HG03066 (cell line): ENCODE results near the gene ZNF738.
A peak's percentile ranks its signal among the peaks of the same experiment; 100 is the strongest.
"Not testable (repeated sequence)": the region's sequence is repeated elsewhere in the genome, so short reads cannot be mapped to it uniquely, and the experiment has no call there.

ENCODE experiments used
- ATAC-seq: cut with Tn5 transposase; IDR thresholded peaks from one replicate; pipeline ENCODE4 v1.9.1; 2021; ENCODE audit warnings: low read depth; ENCODE audit not compliant: unreplicated experiment

ZNF738 gene

DNA sequence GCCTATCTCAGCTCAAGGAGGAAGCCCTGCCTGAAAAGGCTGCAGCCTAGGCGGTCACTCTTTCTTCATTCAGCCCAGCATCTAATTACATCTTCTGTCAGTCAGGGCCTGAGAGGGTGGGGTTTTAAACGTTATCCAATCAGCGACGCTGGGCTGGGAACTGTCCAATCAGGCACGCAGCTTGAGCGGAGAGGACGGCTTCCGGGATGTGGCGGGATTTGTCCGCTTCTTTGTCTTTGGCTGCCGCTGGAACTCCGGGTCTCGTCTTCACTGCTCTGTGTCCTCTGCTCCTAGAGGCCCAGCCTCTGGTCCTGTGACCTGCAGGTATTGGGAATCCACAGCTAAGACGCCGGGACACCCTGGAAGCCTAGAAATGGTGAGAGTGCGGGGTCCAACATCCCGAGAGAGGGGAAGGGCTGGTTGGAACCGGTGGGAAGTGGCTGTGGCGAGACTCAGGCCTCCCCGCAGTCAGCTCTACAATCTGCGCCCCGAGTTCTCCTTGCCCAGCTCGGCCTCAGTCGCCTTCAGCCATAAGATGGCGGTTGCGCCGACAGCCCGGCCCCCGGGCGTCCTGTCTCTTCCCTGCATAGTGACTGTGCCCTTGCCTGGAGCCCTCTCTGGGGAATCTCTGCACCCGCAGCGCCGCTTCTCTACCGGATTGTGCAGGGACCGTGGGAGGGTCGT lies at the start of gene ZNF738:
Gene ZNF738, plus strand, starts transcription at position 233 of the 684 bp plus-strand sequence. Its CDS starts 141 bp downstream, at position 374.
- ATAC-seq: peak; percentile 88

DNA sequence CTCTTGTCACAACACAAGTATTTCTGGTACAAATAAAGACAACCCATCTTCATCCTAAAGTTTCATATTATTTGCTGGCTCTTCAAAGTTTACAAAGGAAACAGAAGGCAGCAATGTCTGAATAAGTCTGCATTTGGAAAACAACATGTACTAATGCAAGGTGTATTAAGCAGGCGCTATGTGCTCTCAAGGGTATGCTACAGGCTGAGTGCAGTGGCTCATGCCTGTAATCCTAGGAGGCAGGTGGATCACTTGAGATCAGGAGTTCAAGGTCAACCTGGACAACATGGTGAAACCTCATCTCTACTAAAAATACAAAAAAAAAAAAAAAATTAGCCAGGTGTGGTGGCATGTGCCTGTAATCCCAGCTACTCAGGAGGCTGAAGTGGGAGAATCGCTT lies 46.0 kb upstream of the ZNF738 start:
- not testable (repeated sequence) for ATAC-seq

- no peak for ATAC-seq
Observed at GRCh38 chr19:21314676-21315075, 44.1 kb upstream of the ZNF738 start.

- ATAC-seq: no peak
Observed at GRCh38 chr19:21317821-21318220, 41.0 kb upstream of the ZNF738 start.

GRCh38 chr19:21321134-21321533 lies 37.7 kb upstream of the ZNF738 start:
- no peak for ATAC-seq

- ATAC-seq: no peak
Observed at GRCh38 chr19:21321996-21322395, 36.8 kb upstream of the ZNF738 start.

DNA sequence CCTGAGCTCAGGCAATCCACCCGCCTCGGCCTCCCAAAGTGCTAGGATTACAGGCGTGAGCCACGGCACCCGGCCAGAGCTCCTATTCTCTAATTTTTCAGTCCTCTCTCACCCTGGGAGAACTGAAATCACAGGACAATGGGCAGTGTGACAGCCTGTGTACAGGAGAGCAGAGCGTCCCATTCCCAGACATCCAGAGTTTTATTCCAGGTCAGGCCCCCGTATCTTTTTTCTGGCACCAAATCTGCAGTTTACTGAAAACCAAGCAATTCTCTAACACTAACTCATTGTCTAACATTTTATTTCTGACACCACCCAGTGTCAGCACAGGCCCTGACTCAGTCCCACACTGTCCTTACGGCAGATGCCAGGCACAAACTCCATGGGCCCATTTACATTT lies 36.3 kb upstream of the ZNF738 start:
- ATAC-seq: no peak

DNA sequence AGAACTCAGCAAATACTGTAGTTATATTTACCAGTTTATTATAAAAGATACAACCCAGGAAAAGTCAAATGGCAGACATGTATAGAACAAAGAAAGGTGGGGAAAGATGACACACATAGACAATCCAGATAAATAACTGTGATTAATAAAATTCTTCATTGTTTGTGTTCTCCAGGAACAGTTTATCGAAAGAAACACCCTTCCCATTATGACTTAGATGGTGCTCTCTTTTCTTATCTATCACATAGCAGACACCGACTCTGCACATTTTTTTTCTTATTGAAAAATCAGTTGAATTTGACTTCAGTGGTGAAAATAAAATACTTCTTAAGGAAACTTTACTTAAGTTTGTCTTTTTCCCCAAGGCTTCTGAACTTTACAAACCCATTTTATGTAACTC lies 35.8 kb upstream of the ZNF738 start:
- ATAC-seq: no peak

DNA sequence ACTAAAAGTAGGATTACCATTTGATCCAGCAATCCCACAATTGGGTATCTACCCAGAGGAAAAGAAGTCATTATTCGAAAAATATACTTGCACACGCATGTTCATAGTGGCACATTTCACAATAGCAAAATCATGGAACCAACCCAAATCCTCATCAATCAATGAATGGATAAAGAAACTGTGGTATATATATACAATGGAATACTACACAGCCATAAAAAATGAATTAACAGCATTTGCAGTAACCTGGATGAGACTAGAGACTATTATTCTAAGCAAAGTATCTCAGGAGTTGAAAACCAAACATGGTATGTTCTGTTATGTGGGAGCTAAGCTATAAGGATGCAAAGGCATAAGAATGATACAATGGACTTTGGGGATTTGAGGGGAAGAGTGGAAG lies 32.6 kb upstream of the ZNF738 start:
- no peak for ATAC-seq

GRCh38 chr19:21328406-21328805 lies 30.4 kb upstream of the ZNF738 start:
- ATAC-seq: no peak

- ATAC-seq: peak; percentile 99
Observed at GRCh38 chr19:21328885-21329605, 29.8 kb upstream of the ZNF738 start, which contains the start of gene ZNF708. Gene ZNF708, minus strand, starts transcription at chr19:21329410. Its CDS starts 198 bp downstream, at chr19:21329212.

- ATAC-seq: no peak
Observed at GRCh38 chr19:21335721-21336120, 23.1 kb upstream of the ZNF738 start.

DNA sequence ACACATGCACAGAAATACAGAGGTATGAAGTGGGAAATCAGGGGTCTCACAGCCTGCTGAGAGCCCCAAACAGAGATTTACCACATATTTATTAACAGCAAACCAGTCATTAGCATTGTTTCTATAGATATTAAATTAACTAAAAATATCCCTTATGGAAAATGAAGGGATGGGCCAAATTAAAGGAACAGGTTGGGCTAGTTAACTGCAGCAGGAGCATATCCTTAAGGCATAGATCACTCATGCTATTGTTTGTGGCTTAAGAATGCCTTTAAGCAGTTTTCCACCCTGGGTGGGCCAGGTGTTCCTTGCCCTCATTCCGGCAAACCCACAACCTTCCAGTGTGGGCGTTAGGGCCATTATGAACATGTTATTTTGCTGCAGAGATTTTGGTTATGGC lies 14.0 kb upstream of the ZNF738 start:
- not testable (repeated sequence) for ATAC-seq

DNA sequence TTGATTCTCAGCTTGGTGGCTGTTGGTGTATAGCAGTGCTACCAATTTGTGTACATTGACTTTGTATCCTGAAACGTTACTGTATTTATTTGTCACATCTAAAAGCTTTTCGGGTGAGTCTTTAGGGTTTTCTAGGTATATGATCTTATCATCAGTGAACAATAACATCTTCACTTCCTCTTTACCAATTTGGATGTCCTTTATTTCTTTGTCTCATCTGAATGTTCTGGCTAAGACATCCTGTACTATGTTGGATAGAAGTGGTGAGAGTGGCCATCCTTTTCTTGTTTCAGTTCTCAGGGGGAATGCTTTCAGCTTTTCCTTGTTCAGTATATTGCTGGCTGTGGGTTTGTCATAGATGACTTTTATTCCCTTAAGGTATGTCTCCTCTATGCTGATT lies 6.0 kb upstream of the ZNF738 start:
- no peak for ATAC-seq

DNA sequence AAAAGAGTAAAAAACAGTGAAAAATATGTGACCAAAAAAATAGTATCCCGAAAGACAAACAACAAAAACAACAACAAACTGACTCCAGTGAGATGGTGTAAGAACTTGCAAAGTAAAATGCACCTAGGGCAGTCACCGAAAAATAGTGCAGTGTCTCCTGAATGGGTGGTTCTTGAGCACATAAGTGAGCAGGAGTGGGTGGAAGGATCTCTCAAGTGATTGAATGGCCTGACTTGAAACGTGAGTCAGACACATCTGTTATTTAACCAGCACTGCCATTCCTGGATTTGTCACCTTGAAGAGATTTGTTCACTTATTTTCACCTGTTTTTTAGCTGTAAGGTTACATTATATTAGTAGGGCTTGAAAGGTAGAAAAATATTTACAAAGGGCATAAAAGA lies 3.5 kb downstream of the ZNF738 start:
- no peak for ATAC-seq

DNA sequence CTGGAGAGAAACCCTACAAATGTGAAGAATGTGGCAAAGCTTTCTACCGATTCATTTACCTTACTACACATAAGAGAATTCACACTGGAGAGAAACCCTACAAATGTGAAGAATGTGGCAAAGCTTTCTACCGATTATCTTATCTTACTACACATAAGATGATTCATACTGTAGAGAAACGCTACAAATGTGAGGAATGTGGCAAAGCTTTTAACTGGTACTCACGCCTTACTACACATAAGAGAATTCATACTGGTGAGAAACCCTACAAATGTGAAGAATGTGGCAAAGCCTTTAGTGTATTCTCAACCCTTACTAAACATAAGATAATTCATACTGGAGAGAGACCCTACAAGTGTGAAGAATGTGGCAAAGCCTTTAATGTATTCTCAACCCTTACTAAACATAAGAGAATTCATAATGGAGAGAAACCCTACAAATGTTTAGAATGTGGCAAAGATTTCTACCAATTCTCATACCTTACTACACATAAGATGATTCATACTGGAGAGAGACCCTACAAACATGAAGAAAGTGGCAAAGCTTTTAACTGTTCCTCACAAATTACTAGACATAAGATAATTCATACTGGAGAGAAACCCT lies 25.3 kb downstream of the ZNF738 start:
- no peak for ATAC-seq

GRCh38 chr19:21396121-21396520 lies 37.3 kb downstream of the ZNF738 start:
- ATAC-seq: no peak

- ATAC-seq: peak; percentile 96
Observed at GRCh38 chr19:21396893-21397572, 38.2 kb downstream of the ZNF738 start, which contains the start of gene ZNF493. Gene ZNF493, plus strand, starts transcription at chr19:21397133. Its CDS starts 105 bp downstream, at chr19:21397238.

- no peak for ATAC-seq
Observed at GRCh38 chr19:21398851-21399250, 40.1 kb downstream of the ZNF738 start.

- no peak for ATAC-seq
Observed at GRCh38 chr19:21402303-21402985, 43.6 kb downstream of the ZNF738 start.
